Measurements from ENCODE around the gene PDZD2.

PDZD2 gene

GRCh38 chr5:31981361-31981945 lies 342.5 kb downstream of the PDZD2 start:
- DNase-seq (ENCODE audit: low read depth), result no peak

GRCh38 chr5:31982027-31982426 lies 343.1 kb downstream of the PDZD2 start:
- DNase-seq (ENCODE audit: low read depth), result no peak

GRCh38 chr5:31982621-31983020 lies 343.7 kb downstream of the PDZD2 start:
- DNase-seq (ENCODE audit: low read depth), result no peak

GRCh38 chr5:31983851-31984250 lies 344.9 kb downstream of the PDZD2 start:
- DNase-seq (ENCODE audit: low read depth), result no peak

GRCh38 chr5:31984691-31985090 lies 345.8 kb downstream of the PDZD2 start:
- no peak for DNase-seq (ENCODE audit: low read depth)

GRCh38 chr5:31986101-31986500 lies 347.2 kb downstream of the PDZD2 start:
- DNase-seq (ENCODE audit: low read depth), result no peak

GRCh38 chr5:31987985-31988710 lies 349.2 kb downstream of the PDZD2 start:
- peak; percentile 93 for DNase-seq (ENCODE audit: low read depth)

GRCh38 chr5:31990081-31990650 lies 351.2 kb downstream of the PDZD2 start:
- peak; percentile 37 for DNase-seq (ENCODE audit: low read depth)

- DNase-seq (ENCODE audit: low read depth), result no peak
Measured at GRCh38 chr5:31990701-31991110, 351.8 kb downstream of the PDZD2 start.

- DNase-seq (ENCODE audit: low read depth), result no peak
Measured at GRCh38 chr5:31992377-31992776, 353.4 kb downstream of the PDZD2 start.

GRCh38 chr5:31993165-31993961 lies 354.4 kb downstream of the PDZD2 start:
- peak; percentile 55 for DNase-seq (ENCODE audit: low read depth)

- no peak for DNase-seq (ENCODE audit: low read depth)
Measured at GRCh38 chr5:31995006-31995405, 356.1 kb downstream of the PDZD2 start.

GRCh38 chr5:31995714-31996113 lies 356.8 kb downstream of the PDZD2 start:
- DNase-seq (ENCODE audit: low read depth), result no peak

GRCh38 chr5:31996909-31997308 lies 358.0 kb downstream of the PDZD2 start:
- DNase-seq (ENCODE audit: low read depth), result no peak

- no peak for DNase-seq (ENCODE audit: low read depth)
Measured at GRCh38 chr5:31999470-31999869, 360.5 kb downstream of the PDZD2 start.

GRCh38 chr5:32000731-32001130 lies 361.8 kb downstream of the PDZD2 start:
- DNase-seq (ENCODE audit: low read depth), result no peak

GRCh38 chr5:32001284-32001683 lies 362.4 kb downstream of the PDZD2 start:
- DNase-seq (ENCODE audit: low read depth), result no peak

- no peak for DNase-seq (ENCODE audit: low read depth)
Measured at GRCh38 chr5:32001707-32002106, 362.8 kb downstream of the PDZD2 start.

- no peak for DNase-seq (ENCODE audit: low read depth)
Measured at GRCh38 chr5:32002755-32003154, 363.8 kb downstream of the PDZD2 start.

GRCh38 chr5:32003981-32004380 lies 365.1 kb downstream of the PDZD2 start:
- DNase-seq (ENCODE audit: low read depth), result no peak

GRCh38 chr5:32004404-32004803 lies 365.5 kb downstream of the PDZD2 start:
- no peak for DNase-seq (ENCODE audit: low read depth)

GRCh38 chr5:32008746-32009145 lies 369.8 kb downstream of the PDZD2 start:
- DNase-seq (ENCODE audit: low read depth), result no peak

GRCh38 chr5:32013658-32014057 lies 374.7 kb downstream of the PDZD2 start:
- no peak for DNase-seq (ENCODE audit: low read depth)
